Activated CD8-positive, alpha-beta memory T cell treated with anti-CD3 and anti-CD28 coated beads for 1 hour (primary cell): ENCODE data around the gene SLC25A36.

Source experiments
- DNase-seq, 2 donors: peaks; one replicate each; pipeline ENCODE4 v3.0.0-alpha.2; 2020; ENCODE audit warnings: low read depth in 1 of 2; ENCODE audit errors: extremely low read depth in 1 of 2

Gene SLC25A36

GRCh38 chr3:140941434-140942220 lies at the start of gene SLC25A36:
Gene SLC25A36, plus strand, starts transcription at chr3:140941836. Its CDS starts 219 bp downstream, at chr3:140942055.
- peak; percentile 89 for DNase-seq

GRCh38 chr3:140896997-140897396 lies 44.6 kb upstream of the SLC25A36 start:
- no peak for DNase-seq

- DNase-seq, result no peak
These were observed 43.1 kb upstream of the SLC25A36 start for GRCh38 chr3:140898340-140899180.

GRCh38 chr3:140899363-140899762 lies 42.3 kb upstream of the SLC25A36 start:
- DNase-seq, result no peak

- no peak for DNase-seq
These were observed 38.8 kb upstream of the SLC25A36 start for GRCh38 chr3:140902791-140903190.

- DNase-seq, result no peak
These were observed 38.4 kb upstream of the SLC25A36 start for GRCh38 chr3:140903196-140903595.

- DNase-seq, result no peak
These were observed 37.1 kb upstream of the SLC25A36 start for GRCh38 chr3:140904521-140904920.

- no peak for DNase-seq
These were observed 36.1 kb upstream of the SLC25A36 start for GRCh38 chr3:140905559-140905958.

- DNase-seq, result no peak
These were observed 34.9 kb upstream of the SLC25A36 start for GRCh38 chr3:140906785-140907184.

GRCh38 chr3:140910860-140911259 lies 30.8 kb upstream of the SLC25A36 start:
- DNase-seq, result no peak

- no peak for DNase-seq
These were observed 29.8 kb upstream of the SLC25A36 start for GRCh38 chr3:140911822-140912221.

GRCh38 chr3:140913728-140914127 lies 27.9 kb upstream of the SLC25A36 start:
- DNase-seq, result no peak

- no peak for DNase-seq
These were observed 27.2 kb upstream of the SLC25A36 start for GRCh38 chr3:140914384-140914945.

GRCh38 chr3:140916603-140917002 lies 25.0 kb upstream of the SLC25A36 start:
- no peak for DNase-seq

GRCh38 chr3:140917772-140918171 lies 23.9 kb upstream of the SLC25A36 start:
- no peak for DNase-seq

- no peak for DNase-seq
These were observed 21.6 kb upstream of the SLC25A36 start for GRCh38 chr3:140920029-140920428.

- DNase-seq, result no peak
These were observed 19.0 kb upstream of the SLC25A36 start for GRCh38 chr3:140922634-140923033.

- no peak for DNase-seq
These were observed 17.4 kb upstream of the SLC25A36 start for GRCh38 chr3:140924097-140924873.

- no peak for DNase-seq
These were observed 14.2 kb upstream of the SLC25A36 start for GRCh38 chr3:140927279-140928069.

- no peak for DNase-seq
These were observed 12.2 kb upstream of the SLC25A36 start for GRCh38 chr3:140929446-140929845.
